Right cardiac atrium (tissue), 5 donors: ENCODE measurements around the gene PAX7. TPM values are rescaled to one million over a fixed set of nuclear protein-coding genes. Genes with fewer than 3 reads are reported as not detected.
"Not testable (repeated sequence)": the region's sequence is repeated elsewhere in the genome, so short reads cannot be mapped to it uniquely, and the experiment has no call there.

ENCODE experiments used
- ATAC-seq, 2 donors: fragments of 200-7000 bp; cut with Tn5 transposase; one replicate each; pipeline versions ENCODE4 v1.8.0 to v1.9.1; 2020; ENCODE audit warnings: moderate library complexity in 2 of 2, mild to moderate bottlenecking in 1 of 2
- DNase-seq, 3 donors: peaks; one replicate each; pipeline ENCODE4 v3.0.0-alpha.2; 2020
- H3K27ac ChIP-seq: one replicate; pipeline ENCODE4 v1.5.1; 2013; ENCODE audit warnings: mild to moderate bottlenecking, low read length, control low read depth, moderate library complexity
- H3K27me3 ChIP-seq: one replicate; pipeline ENCODE4 v1.6.1; 2013; ENCODE audit not compliant: control insufficient read depth, insufficient read depth
- H3K4me1 ChIP-seq: one replicate; pipeline ENCODE4 v1.6.1; 2013; ENCODE audit warnings: low read length; ENCODE audit not compliant: control insufficient read depth, insufficient read depth
- H3K4me3 ChIP-seq: one replicate; pipeline ENCODE4 v1.5.1; 2013; ENCODE audit warnings: low read length, control low read depth
- H3K9me3 ChIP-seq: one replicate; pipeline ENCODE4 v1.6.1; 2013; ENCODE audit warnings: low read length; ENCODE audit not compliant: control insufficient read depth
- WGBS: extraction: QIAGEN DNeasy Blood & Tissue Kit; methylation state at CpG from one replicate; pipeline ENCODE4 v1.1.7; 2013; 5-methylcytosine and 5-hydroxymethylcytosine counted together
- intact Hi-C, 4 donors: fragments of 100-400 bp; cut with DNase I; formaldehyde crosslinking; loops; one replicate each; pipeline versions ENCODE4 v1.11.0 to v1.14.0; 2022 to 2023
- polyA plus RNA-seq: library from polyadenylated mRNA; stranded (reverse); fragments of 200-250 nt; gene quantifications from one replicate; pipeline ENCODE4 v1.2.3, GENCODE V29; 2013
- total RNA-seq, 4 donors: library from RNA; stranded (reverse); fragmentation: NEBNext Ultra II Directional; extraction: Animal tissue kit (Norgen Biotek cat#: 25700); gene quantifications; one replicate each; pipeline ENCODE4 v1.2.1, GENCODE V29; 2021
- donor health status: healthy with polysubstance abuse.
- donor health status: DM: no; HTN: yes; CAD: no.
- donor health status: DM: no; HTN: no; CAD: no.
- donor health status: DM: no; HTN: yes; CAD: no; lungs with severe emphysema.
- donor health status: DM: yes; HTN: yes; CAD: no.

The PAX7 gene
- total and polyA plus RNA-seq, 5 donors, result not detected

GRCh38 chr1:18750600-18750999 is 120.0 kb downstream of the PAX7 start:
- no peak overlapping the region for H3K4me3 ChIP-seq
- DNase-seq (no peak), ATAC-seq (no peak)
- H3K27ac ChIP-seq, result no peak overlapping the region
- no peaks in the 10 kb centered on the region for H3K4me1 ChIP-seq
- WGBS, result 92% methylated on average over 2 of the region's 2 CpGs
- H3K27me3 ChIP-seq, result no peaks in the 10 kb centered on the region
- no peaks in the 10 kb centered on the region for H3K9me3 ChIP-seq
- intact Hi-C loops, result no loop called here

- intact Hi-C loops, result no loop called here
- ATAC-seq (no peak), DNase-seq (no peak)
- H3K27ac ChIP-seq, result no peak overlapping the region
- H3K9me3 ChIP-seq, result no peaks in the 10 kb centered on the region
- 47% methylated on average over 4 of the region's 4 CpGs for WGBS
- no peaks in the 10 kb centered on the region for H3K4me1 ChIP-seq
- no peaks in the 10 kb centered on the region for H3K27me3 ChIP-seq
- no peak overlapping the region for H3K4me3 ChIP-seq
Observed at GRCh38 chr1:18751425-18751824, 120.8 kb downstream of the PAX7 start.

DNA sequence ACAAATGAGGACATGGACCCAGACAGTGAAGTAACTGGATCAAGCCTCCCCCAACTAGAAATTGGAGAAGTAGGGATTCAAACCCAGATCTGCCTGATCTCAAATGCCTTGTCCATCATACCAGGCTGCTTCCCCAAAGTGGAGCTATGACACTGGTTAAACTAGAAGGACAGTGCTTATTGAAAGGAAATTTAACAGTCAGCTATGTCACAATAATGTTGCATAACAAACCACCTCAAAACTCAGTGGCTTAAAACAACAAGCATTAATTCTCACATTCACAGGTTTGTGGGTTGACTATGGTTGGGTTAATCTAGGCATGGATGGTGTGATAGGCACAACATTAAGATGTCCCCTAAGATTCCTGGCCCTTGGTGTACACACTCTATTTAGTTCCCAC is 121.8 kb downstream of the PAX7 start:
- Histone ChIP-seq H3K9me3 (no peaks in the 10 kb centered on the region), H3K4me1 (no peaks in the 10 kb centered on the region), H3K4me3 (no peak overlapping the region), H3K27me3 (no peaks in the 10 kb centered on the region), H3K27ac (no peak overlapping the region)
- no peak for ATAC-seq
- DNase-seq, result no peak
- intact Hi-C loops, result no loop called here

DNA sequence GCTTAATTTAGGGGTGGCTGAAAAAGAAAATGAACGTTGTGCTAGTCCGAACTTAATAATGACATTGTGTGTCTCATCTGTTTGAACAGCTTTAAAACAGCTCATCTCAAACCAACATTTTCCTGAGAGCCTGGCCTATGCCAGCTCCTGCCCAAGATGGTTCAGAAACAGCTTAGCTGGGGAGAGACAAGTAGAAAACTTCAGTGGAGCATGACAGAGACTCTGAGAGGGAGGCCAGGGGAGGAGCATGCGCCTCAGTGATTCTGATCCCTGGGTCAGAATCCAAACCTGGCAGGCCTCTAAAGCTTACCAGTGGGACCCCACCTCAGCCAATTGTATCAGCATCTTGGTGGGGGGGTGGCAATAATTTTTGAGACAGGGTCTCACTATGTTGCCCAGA is 129.5 kb downstream of the PAX7 start:
- intact Hi-C loops, result no loop called here
- no peak for DNase-seq
- Histone ChIP-seq H3K4me3 (no peak overlapping the region), H3K27me3 (no peaks in the 10 kb centered on the region), H3K27ac (no peak overlapping the region), H3K9me3 (no peaks in the 10 kb centered on the region), H3K4me1 (no peaks in the 10 kb centered on the region)
- WGBS, result 88% methylated on average over 3 of the region's 3 CpGs
- no peak for ATAC-seq

- H3K27ac ChIP-seq, result no peak overlapping the region
- intact Hi-C loops, result no loop called here
- WGBS, result 63% methylated on average over 14 of the region's 14 CpGs
- no peaks in the 10 kb centered on the region for H3K4me1 ChIP-seq
- no peak overlapping the region for H3K4me3 ChIP-seq
- no peaks in the 10 kb centered on the region for H3K9me3 ChIP-seq
- DNase-seq (no peak), ATAC-seq (peak in 1 of 2 donors; percentile 11)
- no peaks in the 10 kb centered on the region for H3K27me3 ChIP-seq
Observed at GRCh38 chr1:18761948-18762840, 131.5 kb downstream of the PAX7 start.

GRCh38 chr1:18764362-18764761 is 133.7 kb downstream of the PAX7 start:
- ATAC-seq, result no peak
- DNase-seq, result peak in 1 of 3 donors; percentile 51
- WGBS, result 31% methylated on average over 7 of the region's 7 CpGs
- no peak overlapping the region for H3K4me3 ChIP-seq
- intact Hi-C loops, result no loop called here
- H3K9me3 ChIP-seq, result no peaks in the 10 kb centered on the region
- no peaks in the 10 kb centered on the region for H3K27me3 ChIP-seq
- H3K4me1 ChIP-seq, result no peaks in the 10 kb centered on the region
- H3K27ac ChIP-seq, result no peak overlapping the region

DNA sequence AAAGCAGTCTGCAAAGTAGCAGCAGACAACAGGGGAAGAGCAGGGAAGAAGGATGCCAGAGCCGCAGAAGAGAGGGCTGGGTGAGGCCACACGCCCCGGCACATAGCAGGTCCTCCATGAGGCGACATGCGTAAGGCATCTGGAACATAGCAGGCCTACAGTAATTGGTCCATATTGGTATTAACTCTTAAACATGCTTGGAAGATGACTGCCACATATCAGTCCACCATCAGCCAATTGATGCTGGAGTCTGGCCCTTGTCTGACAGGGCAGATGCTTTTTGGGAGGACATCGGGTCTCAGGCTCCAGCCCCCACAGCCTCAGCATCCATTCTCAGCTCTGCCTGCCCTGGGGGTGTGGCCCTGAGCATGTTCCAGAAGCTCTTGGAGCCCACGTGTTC is 135.1 kb downstream of the PAX7 start:
- Histone ChIP-seq H3K27me3 (no peaks in the 10 kb centered on the region), H3K27ac (no peak overlapping the region), H3K4me3 (no peak overlapping the region), H3K4me1 (no peaks in the 10 kb centered on the region), H3K9me3 (no peaks in the 10 kb centered on the region)
- no peak for DNase-seq
- 78% methylated on average over 7 of the region's 7 CpGs for WGBS
- ATAC-seq, result no peak
- intact Hi-C loops, result no loop called here

DNA sequence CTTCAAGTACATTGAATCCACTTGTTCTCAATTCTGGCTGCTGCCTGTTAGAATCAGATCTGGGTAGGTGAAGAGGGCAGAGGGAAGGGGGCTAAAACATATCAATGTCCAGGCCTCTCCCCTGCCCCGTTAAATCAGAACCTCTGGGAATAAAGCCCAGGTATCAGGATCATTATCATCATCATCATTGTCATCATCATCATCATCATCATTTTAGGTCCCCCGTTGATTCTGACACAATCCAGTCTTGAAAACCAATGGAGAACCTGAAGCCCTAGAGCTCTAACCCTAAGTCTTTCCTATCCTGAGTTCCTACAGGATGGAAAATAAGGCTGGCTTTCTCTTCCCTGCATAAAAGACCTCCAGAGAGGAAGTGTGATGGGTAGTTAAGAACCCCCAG is 135.7 kb downstream of the PAX7 start:
- H3K4me3 ChIP-seq, result no peak overlapping the region
- H3K27ac ChIP-seq, result no peak overlapping the region
- ATAC-seq, result no peak
- DNase-seq, result no peak
- H3K9me3 ChIP-seq, result no peaks in the 10 kb centered on the region
- intact Hi-C loops, result no loop called here
- H3K27me3 ChIP-seq, result no peaks in the 10 kb centered on the region
- no peaks in the 10 kb centered on the region for H3K4me1 ChIP-seq
- WGBS, result 86% methylated on average over 2 of the region's 2 CpGs

- intact Hi-C loops, H3K9me3 ChIP-seq, H3K4me1 ChIP-seq, H3K27me3 ChIP-seq, DNase-seq, H3K4me3 ChIP-seq, ATAC-seq, H3K27ac ChIP-seq: not testable (repeated sequence)
- WGBS, result 69% methylated on average over 5 of the region's 5 CpGs
Observed at GRCh38 chr1:18767576-18767975, 136.9 kb downstream of the PAX7 start.

- 62% methylated on average over 4 of the region's 4 CpGs for WGBS
- ATAC-seq, result no peak
Observed at GRCh38 chr1:18768086-18768485, 137.4 kb downstream of the PAX7 start.

DNA sequence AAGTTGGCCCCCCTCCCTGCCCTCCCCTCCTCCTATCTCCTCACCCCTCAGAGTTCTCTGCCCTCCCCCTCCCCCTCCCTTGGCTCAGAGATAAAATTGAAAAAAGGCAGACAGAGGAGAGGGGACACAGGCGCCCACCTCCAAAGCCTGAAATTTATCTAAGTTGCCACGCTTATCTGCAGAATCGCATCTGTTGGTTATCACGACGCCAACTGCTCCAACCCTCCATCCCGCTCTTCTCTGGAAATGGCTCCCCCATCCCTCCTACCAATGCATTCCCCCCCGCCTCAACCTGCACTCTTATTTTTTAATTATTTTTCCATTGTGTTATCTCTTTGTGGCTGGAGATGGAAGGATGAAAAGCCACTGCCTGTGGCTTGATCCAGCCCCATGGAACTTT is 138.5 kb downstream of the PAX7 start:
- ATAC-seq, result no peak
- no peaks in the 10 kb centered on the region for H3K27me3 ChIP-seq
- H3K4me3 ChIP-seq, result no peak overlapping the region
- H3K9me3 ChIP-seq, result no peaks in the 10 kb centered on the region
- 19% methylated on average over 7 of the region's 7 CpGs for WGBS
- H3K27ac ChIP-seq, result no peak overlapping the region
- intact Hi-C loops, result no loop called here
- DNase-seq, result no peak
- no peaks in the 10 kb centered on the region for H3K4me1 ChIP-seq

More at GRCh38 chr1:18768086-18768485, 137.4 kb downstream of the PAX7 start:
- Histone ChIP-seq H3K9me3 (no peaks in the 10 kb centered on the region), H3K4me3 (no peak overlapping the region), H3K27ac (no peak overlapping the region), H3K27me3 (no peaks in the 10 kb centered on the region), H3K4me1 (no peaks in the 10 kb centered on the region)
- intact Hi-C loops, result no loop called here
- no peak for DNase-seq

DNA sequence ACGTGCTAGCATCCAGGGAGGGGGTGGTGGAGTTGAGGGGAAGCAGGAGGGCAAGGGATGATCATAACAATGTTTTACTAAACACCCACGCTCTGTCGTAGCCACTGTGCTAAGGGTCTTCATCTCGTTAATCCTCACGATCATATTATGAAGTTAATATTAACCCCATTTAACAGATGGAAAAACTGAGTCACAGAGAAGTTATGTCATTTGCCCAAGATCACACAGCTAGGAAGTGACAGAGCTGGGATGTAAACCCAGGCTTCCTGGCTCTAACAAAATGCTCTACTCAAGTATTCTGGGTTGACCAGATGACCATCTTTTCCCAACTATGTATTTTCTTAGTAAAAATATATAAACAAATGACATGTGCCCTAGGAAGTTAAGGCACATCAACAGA is 140.2 kb downstream of the PAX7 start:
- Histone ChIP-seq H3K9me3 (no peaks in the 10 kb centered on the region), H3K4me3 (no peak overlapping the region), H3K4me1 (no peaks in the 10 kb centered on the region), H3K27ac (no peak overlapping the region), H3K27me3 (no peaks in the 10 kb centered on the region)
- no peak for DNase-seq
- ATAC-seq, result no peak
- intact Hi-C loops, result no loop called here
- WGBS, result 60% methylated on average over 5 of the region's 5 CpGs
